ENCODE data around the gene DHX40.

- TF ChIP-seq EZH2 (IDR thresholded peaks at IDR 0.05; ENCODE audit: borderline replicate concordance, low read length) (no peak), CTCF (IDR thresholded peaks at IDR 0.05; ENCODE audit: low read length) (no peak)
These were observed 77.2 kb downstream of the DHX40 start for GRCh38 chr17:59642565-59642964.
